ENCODE measurements around the gene FRMD4B.

The FRMD4B gene

DNA sequence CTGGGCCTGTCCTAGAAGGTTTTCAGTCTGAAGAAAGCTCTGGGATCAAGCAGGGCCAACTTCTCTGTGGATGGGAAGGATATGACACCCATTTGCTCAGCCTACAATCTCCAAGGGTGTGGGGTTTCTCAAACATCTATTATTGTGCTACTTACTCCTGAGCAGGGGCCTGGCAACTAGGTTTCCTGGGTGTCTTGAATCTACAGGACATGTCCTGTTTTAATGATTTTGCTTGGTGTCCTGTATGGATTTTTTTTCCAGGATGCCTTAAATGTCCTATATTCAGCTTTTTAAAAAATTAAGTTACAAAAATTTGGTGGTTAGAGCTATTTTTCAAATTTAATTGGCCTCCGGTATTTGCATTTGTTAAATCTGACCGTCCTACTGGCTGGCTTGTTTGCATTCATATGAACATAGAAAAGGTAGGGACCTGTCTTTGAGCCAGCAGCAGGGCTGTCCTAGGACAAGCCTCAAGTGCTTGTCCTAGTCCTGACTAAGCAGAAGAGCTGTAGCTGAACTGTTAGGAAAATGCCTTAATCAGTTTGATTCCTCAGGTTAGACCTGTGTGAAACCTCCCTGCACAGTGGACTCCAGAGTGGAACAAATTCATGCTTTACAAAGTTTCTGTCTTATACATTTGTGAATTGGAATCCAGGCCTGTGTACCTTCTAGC, 223.4 kb downstream of the FRMD4B start:
- DNase-seq = no peak

DNA sequence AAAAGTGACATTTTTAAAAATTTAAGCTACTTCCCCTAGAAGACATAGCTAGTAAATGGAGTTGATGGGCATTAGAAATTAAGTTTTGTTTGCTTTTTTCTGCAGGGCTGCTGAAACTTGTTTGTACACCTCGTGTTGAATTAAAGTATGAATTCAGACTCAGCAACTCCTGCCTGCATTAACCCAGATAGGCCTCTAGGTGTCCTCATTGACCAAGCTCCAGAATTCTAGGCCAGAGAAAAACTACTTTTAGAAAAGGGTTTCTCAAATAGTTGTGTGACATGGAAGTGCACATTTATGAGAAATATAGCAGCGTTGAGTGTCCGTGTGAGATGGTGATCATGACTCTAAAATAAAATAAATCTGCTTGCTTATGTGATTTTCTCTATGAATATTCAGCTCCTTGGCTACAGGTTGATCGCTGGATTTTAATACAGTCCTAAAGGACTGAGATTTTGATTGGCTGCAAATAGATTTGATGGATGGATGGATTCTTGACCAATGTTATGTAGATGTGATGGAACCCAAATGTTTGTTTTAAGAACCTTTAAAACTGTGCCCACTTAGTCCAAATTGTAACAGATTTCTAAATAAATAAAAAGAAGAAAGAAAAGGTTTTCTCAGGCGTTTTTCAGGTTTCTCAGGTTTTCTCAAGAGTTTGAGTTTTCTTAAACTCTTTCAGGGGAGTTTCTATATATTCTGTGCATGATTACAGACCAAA, 224.1 kb downstream of the FRMD4B start:
- DNase-seq = peak; percentile 42

DNA sequence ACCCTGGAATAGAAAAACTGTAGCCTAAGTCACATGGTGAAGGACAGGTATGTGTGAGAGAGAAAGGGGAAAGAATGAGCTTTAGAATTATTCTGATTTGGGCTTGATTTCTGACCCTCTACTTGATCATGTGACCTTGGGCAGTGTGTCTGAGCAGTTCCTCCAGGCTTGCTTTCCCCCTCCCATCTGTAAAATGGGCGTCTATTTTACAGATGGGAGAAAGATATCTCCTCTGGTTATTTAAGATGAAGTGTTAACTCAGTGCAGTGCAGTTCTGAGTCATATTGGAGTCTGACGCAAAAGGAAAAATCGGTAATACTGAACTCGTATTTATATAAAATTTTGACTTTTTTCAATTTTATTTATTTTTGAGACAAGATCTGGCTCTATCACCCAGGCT, 225.4 kb downstream of the FRMD4B start:
- no peak for DNase-seq

DNA sequence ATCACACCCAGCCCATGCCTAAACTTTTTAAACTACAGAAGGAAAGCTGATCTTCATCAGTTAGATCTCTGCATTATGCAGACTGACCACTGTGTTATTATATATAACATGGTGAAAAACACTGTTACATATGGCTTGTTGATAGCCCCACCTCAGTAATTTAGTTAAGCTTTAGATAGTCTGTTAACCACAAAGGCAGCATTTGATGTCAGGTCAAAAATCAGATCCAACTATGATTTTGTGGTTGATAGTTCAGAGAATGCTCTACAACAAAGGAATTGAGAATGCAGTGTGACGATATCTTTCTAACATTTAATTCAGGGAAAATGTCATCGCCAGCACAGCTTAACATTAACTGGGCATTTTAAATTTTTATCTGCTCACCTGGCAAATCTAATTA, 225.8 kb downstream of the FRMD4B start:
- DNase-seq = no peak

DNA sequence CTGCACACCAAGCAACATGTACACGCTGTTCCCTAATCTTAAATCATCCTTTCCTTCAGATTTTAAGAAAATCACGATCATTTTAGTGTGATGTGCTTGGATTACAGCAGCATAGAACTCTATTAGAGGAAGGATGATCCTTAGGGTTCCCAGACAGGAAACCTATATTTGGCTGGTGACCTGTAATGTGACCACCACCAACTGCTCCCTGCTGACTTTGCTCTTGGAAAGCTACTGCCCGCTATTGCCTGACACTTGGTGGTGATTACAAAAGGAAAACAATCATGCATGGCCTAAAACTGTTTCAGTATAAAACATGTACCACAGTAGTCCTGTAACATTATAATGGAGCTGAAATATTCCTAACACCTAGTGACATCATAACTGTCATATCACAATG, 236.3 kb downstream of the FRMD4B start:
- DNase-seq = no peak

DNA sequence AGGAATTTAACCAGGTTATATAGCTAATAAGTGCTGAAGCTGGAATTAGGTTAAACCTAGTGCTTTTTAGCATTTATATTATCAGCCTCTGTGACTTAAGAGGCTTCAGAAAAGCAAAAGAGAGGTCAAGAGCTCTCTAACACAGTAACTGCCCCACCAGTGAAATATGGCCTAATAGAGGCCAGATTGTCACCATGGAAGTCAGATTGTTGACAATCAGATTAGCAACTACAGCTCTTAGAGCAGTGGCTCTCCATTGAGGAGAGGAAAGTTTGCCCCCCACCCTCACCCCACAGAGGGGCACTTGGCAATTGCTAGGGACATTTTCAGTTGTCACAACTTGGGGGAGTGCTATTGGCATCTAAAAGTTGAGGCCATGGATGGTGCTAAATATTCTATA, 240.2 kb downstream of the FRMD4B start:
- DNase-seq = no peak

DNA sequence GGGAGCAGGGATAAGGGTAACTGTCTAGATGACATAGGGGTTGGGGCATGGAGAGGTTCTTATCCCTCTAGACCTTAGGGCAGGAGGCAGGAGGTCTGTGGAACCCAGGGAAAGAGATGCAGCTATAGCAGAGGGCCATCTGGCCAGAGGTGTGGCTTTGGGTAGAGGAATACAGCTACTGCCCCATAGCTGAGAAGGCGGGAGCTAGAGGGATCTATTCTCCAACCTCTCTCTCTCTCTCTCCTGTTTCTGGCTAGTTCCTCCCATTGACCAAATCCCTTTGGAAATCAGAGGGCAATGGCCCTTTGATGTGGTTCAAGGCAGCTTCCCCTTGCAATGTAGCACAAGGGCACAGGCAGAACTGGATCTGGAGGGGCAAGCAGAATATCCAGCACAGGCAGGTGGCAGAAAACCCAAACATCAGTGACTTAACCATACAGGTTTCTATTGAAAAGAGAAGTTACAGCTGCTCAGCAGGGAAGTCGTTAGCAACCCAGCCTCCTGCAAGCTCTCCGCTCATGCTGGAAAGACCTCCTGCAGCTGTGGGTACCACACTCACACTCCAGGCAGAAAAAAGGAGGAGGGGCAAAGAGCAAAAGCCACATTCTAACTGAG, 241.2 kb downstream of the FRMD4B start:
- peak; percentile 3 for DNase-seq

DNA sequence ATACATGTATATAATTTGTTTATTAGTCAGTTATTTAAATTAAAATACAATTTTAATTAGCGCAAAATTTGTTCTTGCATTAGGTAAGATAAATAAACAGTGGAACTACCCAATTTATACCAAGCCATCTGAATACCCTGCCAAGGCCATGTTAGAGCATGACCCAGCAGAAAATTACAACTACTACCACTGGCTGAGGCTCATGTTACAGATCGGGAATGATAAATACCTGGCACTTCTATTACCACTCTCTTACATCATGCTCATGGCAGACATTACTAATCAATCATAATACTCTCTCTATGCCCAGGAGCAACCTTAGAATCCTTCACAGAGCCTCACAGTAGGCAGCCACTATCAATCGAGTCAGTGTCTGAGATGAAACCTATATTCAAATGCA, 242.3 kb downstream of the FRMD4B start:
- peak; percentile 40 for DNase-seq

DNA sequence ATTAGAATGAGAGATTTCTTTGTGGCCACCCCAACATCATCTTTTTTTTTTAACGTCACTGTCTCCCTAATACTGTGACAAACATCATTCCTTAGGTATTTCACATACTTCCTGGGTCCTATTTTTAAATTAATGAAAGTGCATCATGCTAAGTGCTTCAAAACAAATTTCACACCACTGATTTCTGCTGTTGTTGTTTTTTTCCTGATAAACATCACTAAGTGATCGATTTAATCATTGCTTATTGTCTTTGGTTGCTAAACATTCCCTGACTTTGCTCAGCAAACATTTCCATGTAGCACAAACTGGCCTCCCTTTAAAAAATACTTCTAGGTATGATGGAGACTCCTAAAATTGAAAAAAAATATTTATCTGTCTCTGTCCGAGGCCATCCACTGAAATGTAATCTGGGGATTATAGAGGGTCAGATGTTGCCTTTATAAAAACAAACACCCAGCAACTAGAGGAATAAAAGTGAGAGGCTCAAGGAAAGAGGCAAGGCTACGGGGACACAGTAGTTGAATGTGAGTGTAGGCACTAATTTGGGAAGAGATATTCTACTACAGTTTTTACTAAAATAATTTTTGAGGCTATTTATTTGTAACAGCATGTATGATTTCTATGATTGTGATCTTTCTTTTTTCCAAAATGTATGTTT, 243.0 kb downstream of the FRMD4B start:
- DNase-seq = no peak

DNA sequence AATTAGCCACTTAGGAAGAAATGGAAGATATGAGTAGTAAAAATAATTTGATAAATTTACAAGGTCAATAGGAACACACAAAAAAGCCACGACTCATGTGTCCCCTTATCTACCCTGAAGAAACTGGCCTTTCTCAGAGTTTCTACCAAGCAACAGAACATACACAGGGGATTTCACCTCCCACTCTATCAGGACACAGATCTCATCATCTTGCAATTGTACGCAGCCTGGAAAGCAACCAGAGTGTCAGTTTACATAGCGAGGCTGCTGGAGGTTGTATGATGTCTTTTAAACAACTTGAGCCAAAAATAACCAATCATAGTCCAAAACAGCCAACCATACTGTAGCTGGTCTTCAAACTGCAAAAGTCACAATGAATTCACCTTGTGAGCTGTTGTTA, 243.8 kb downstream of the FRMD4B start:
- DNase-seq = no peak

DNA sequence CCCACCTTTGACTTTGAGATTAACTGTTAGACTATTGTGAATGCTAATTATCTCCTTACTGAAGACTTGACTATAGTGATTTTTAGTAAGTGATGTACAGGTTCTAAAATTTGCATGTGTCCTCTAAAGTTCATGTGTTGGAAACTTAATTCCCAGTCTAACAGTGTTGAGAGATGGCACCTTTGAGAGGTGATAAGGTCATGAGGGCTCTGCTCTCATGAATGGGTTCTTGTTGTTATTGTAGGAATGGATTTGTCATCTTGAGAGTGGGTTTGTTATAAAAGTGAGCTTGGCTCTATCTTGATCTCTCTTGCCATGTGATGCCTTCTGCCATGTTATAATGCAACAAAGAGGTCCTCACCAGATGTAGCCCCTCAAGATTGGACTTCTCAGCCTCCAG, 244.6 kb downstream of the FRMD4B start:
- no peak for DNase-seq

DNA sequence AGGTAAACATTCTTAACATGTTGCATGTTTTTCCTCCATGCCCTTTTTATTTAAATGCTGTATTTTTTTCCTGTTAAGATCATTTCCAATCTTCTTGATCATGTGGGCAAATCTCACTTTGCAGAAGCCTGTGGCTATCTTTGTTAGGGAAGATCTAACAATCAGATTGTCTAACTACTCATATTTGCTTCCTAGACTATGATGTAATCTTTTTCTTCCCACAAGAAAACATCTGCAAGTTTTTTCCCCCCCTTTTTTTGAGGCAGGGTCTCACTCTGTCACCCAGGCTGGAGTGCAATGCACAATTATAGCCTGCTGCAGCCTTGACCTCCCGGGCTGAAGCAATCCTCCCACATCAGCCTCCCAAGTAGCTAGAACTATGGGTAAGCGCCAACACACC, 248.5 kb downstream of the FRMD4B start:
- DNase-seq = no peak

DNA sequence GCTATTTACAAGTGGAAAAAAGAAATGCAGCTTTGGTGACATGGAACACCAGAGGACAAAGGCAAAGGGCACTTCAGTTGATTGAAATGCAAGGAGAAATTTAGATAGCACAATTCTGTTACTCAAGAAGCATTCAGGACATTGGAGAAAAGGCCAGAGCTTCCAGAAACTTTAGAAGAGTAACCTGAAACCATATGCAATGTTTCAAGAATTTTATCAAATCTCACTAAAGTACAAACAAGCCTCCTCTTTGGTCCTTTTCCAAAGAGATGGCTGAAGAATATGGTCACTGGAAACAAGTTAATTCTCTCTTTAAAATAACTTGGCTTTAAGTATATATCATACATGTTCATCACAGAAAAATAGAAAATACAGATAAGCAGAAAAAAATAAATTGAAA, 248.9 kb downstream of the FRMD4B start:
- no peak for DNase-seq

DNA sequence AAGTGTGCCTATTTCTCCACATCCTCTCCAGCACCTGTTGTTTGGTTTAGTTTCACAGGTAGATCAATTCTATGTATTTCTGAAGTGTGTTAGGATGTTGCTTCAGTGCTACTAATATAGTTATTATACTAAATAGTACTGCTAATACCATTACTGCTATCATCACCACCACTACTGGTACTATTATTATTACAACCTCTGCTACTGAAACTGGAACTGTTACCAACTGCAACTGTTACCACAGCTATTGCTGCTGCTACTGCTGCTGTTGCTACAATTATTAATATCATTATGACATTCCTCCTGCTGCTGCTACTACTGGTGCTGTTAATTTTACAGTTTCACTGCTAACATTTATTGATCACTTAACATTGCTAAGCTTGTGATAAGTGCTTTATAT, 255.2 kb downstream of the FRMD4B start:
- DNase-seq = no peak

DNA sequence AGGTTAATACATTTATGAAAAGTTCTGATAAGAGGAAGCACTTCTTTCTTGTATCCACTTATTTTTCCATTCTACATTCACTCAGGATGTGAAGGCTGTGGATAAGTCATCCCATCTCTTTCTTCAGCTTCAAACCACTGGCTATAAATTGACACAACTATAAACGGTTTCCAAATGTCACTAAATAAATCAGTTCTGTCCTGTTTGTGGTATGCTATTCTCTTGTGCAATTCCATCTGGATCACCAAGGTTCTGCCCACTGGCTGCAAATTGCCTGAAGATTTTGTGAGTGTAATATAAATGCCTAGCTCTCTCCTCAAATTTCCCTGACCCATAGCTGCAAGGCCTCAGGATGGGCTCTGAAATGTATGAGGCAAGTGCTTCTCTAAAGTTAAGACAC, 256.4 kb downstream of the FRMD4B start:
- DNase-seq = no peak

DNA sequence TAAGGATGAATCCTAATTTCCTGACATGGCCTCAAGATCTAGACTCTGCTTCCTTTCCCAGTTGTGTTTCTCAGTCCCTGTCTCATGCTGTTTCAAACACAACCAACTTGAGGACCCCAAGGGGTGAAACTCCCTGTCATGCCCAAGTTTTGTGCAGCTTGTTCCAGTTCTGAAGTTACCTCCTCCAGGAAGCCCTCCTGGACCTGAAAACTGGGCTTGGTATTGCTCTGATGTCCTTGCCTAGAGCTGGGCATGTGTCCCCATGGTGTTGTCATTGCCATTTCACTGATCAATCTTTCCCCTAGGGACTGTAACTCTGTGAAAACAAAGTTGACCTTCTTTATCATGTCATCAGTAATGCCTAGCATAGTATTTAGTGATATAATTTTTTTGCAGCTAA, 257.4 kb downstream of the FRMD4B start:
- DNase-seq = no peak

DNA sequence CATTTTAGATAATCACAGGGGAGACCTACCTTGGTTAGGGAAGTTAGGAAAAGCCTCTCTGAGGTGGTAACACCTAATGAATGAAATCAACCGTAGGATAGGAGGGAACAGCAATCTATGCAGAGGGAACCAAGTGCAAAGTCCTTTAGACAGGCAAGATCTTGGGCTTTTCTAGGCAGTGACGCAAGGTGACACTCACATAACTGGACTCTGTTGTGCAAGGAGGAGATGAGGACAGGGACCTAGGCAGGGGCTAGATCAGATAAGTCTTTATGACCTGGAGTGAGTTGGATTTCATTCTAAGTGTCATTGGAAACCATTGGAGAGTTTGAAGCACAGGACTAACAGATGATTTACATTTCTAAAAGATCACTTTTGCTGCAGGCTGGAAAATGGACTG, 258.9 kb downstream of the FRMD4B start:
- no peak for DNase-seq

DNA sequence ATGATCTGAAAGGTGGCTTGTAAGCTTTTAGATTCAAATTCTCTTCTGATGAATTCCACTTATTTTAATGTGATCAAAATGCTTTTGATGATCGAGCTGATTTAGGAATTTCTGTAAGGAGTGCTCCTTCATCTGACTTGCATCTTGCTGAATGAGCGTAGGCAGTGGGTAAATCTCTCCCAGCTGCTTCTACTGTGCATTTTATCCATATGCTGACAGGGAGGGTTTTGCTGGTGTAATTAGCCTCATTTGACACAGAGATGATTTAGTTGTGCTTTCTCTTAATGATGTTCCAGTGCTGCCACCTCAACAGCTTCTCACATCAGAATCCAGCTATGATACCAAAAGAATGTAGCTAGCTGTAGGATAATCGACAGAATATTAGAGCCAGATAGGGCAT, 259.7 kb downstream of the FRMD4B start:
- DNase-seq = no peak

DNA sequence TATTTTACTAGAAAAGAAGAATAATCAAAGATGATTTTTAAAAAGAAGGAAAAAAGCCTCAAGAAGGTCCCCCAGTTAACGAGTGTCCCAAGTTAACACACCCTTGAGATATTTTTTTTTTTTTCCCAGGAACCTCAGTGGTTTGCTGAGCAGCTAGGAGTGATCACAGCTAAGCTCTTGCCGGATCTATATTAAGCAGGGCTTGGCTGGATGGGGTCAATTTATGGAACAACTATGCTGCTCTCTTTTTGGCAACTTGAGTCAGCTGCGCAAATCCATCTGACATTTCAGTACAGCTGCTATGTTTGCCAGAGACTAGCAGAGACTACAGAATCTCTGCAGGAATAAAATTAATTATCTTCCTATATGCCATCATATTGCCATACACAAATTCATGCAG, 263.5 kb downstream of the FRMD4B start, which contains the start of gene LMOD3:
LMOD3 (minus strand) TSS at position 193 of the 400 bp plus-strand sequence. CDS start 209 bp downstream, outside the sequence.
- no peak for DNase-seq

DNA sequence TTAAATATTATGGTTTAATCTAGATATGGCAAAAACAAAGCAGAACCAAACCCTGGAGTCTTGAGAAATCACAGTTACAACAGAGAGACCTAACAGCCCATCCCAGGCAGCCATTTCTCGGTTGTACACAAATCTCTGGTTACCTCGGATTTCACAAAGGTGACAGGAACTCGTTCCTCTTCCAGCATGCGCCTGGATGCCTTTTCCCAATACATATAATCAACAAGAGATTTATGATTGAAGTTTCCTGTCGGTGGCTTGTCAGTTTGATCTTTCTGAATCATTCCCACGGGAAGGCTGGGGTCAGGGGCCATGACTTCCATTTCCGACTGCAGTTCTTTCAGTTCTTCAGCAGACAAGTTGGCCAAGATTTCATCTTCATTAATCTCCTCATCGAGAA, 263.9 kb downstream of the FRMD4B start:
- DNase-seq = no peak

DNA sequence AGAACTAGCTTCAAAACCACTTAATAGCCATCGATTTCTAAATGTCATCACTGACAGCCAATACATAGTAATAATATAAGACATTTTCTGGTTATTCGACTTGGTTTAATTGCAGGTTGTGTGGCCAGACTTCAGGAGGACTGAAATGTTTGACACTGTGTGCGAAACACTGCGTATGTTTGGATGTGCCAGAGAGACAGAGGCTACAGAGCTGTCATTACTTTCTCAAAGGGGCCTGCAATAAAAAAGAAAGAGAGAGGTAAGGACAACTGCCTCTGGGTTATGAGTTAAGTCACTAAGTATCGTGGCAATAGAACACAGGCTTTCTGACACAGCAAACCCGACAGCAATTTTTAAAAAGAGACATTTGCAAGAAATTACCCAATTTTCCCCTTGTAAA, 264.4 kb downstream of the FRMD4B start:
- no peak for DNase-seq

DNA sequence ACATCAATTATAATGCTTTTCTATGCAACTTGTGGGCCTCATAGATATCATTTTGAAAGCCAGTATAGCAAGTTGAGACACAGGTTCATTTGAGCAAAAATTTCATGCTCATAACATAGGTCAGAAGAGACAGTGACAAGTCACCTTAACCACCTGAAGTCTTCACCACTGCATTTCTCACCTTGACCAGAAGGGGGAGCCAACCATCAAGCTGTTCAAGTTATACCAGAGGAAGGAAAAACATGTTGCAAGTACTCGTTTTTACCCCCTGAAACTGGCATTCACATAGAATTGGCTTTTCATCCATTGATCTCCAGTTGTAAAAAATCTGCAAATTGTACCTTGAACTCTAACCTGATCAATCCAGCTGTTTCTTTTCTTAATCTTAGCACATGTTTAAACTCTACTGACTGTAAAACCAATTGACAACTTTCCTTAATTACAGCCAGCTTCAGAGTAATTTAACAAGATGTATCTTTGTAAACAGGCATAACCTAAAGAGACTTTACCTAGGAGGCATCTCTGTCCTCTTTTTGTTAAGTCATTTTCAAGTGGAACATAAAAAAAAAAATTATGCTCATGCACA, 264.9 kb downstream of the FRMD4B start:
- DNase-seq = peak; percentile 63

All from DMS53 (cell line).